Muscle of arm (tissue), 14 donors: ENCODE results near the gene SDK2. TPM values are rescaled to one million over a fixed set of nuclear protein-coding genes. Genes with fewer than 3 reads are reported as not detected.

Experiments used
- DNase-seq: peaks from one replicate; pipeline ENCODE4 v3.0.0-alpha.2; 2013
- long read RNA-seq, 11 donors: transcript quantifications; one replicate each; lab custom pipeline, GENCODE V29; 2026
- polyA plus RNA-seq, 12 donors: library from polyadenylated mRNA; unstranded; fragments of 120-200 nt; gene quantifications; one replicate each; pipeline ENCODE4 v1.2.1, GENCODE V29; 2013; ENCODE audit not compliant: insufficient read length in 12 of 12

The SDK2 gene, protein sequence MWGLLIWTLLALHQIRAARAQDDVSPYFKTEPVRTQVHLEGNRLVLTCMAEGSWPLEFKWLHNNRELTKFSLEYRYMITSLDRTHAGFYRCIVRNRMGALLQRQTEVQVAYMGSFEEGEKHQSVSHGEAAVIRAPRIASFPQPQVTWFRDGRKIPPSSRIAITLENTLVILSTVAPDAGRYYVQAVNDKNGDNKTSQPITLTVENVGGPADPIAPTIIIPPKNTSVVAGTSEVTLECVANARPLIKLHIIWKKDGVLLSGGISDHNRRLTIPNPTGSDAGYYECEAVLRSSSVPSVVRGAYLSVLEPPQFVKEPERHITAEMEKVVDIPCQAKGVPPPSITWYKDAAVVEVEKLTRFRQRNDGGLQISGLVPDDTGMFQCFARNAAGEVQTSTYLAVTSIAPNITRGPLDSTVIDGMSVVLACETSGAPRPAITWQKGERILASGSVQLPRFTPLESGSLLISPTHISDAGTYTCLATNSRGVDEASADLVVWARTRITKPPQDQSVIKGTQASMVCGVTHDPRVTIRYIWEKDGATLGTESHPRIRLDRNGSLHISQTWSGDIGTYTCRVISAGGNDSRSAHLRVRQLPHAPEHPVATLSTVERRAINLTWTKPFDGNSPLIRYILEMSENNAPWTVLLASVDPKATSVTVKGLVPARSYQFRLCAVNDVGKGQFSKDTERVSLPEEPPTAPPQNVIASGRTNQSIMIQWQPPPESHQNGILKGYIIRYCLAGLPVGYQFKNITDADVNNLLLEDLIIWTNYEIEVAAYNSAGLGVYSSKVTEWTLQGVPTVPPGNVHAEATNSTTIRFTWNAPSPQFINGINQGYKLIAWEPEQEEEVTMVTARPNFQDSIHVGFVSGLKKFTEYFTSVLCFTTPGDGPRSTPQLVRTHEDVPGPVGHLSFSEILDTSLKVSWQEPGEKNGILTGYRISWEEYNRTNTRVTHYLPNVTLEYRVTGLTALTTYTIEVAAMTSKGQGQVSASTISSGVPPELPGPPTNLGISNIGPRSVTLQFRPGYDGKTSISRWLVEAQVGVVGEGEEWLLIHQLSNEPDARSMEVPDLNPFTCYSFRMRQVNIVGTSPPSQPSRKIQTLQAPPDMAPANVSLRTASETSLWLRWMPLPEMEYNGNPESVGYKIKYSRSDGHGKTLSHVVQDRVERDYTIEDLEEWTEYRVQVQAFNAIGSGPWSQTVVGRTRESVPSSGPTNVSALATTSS (N-terminal part only)
- polyA plus RNA-seq = 10 to 100 TPM; 14.0 to 38.3 (median 28.7) TPM
- long read RNA-seq, donor 1 = 0 reads
- long read RNA-seq, donor 2 = 0 reads
- long read RNA-seq, donor 3 = 0 reads
- long read RNA-seq, donor 4 = 0 reads
- long read RNA-seq, donor 5, full-length matches to known transcripts = 1 of 1 reads
- long read RNA-seq, donor 5, partial matches to known transcripts = 0 of 1 reads
- long read RNA-seq, donor 5, other reads (novel, unspliced or antisense) = 0 of 1 reads
- long read RNA-seq, donor 6 = 0 reads
- long read RNA-seq, donor 7 = 0 reads
- long read RNA-seq, donor 8 = 0 reads
- long read RNA-seq, donor 9 = 0 reads
- long read RNA-seq, donor 10, full-length matches to known transcripts = 1 of 1 reads
- long read RNA-seq, donor 10, partial matches to known transcripts = 0 of 1 reads
- long read RNA-seq, donor 10, other reads (novel, unspliced or antisense) = 0 of 1 reads
- long read RNA-seq, donor 11 = 0 reads

DNA sequence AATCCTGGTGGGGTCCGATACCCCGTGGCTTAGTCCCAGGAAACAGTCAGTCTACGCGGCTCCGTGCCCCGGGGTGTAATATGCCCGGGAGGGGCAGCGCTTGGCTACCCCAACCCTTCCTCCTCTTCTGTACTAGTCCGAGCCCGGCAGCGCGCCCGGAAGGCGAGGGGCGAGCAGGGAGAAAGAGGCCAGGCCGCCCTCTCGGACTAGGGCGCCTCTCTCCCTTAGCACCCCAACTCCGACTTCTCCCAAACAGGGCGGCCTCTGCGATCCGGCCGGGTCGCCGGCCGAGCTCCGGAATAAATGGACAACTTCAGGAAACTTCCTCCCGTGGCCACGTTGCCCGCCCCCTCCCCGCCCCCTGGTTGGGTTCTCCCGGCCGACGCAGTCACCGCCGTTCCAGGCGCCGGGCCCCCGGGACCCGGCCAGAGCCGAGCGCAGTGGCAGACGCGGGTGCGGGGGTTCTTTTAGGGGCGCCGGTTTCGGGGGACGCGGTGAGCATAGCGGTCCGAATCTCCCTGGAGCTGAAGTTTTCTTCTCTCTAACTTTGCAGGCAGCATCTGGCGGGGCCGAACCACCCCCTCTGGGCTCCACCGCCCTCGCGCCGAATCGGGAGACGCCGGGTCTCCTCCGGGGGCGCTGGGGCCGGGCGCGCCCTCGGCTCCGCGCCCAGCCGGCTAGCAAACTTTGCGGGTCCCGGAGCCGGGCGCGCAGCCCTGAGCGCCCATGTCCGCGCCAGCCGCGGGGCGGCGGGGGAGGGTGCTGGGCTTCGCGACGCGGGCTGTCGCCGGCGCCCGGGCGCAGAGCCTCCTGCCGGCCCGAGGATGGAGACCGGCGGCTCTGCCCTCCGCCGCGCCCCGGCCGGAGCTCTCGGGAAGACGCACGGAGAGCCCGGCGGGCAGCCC is at the start of gene SDK2:
Gene SDK2 (minus strand): TSS at position 301 of the 905 bp plus-strand sequence. CDS start 357 bp downstream, outside the sequence.
- DNase-seq = peak; percentile 34

DNA sequence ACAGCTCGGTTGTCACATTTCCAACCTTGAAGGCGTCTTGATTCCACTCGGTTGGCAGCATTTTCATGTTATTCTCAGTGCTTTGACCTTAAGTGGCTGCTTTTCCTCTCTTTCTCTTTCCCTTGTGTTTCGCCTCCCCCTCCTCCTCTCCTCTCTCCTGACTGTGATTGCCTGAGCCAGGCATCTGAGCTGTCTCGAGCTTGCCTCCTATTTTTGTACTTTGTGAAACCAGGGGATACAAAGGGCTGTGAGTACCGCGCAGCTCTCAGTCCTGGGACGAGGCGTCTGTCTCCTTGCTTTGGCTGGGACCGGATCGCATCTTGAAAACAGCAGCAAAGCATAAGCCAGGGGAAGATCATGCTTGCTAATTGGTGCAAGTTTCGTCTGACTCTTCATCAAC is 48.8 kb upstream of the SDK2 start:
- DNase-seq = no peak

DNA sequence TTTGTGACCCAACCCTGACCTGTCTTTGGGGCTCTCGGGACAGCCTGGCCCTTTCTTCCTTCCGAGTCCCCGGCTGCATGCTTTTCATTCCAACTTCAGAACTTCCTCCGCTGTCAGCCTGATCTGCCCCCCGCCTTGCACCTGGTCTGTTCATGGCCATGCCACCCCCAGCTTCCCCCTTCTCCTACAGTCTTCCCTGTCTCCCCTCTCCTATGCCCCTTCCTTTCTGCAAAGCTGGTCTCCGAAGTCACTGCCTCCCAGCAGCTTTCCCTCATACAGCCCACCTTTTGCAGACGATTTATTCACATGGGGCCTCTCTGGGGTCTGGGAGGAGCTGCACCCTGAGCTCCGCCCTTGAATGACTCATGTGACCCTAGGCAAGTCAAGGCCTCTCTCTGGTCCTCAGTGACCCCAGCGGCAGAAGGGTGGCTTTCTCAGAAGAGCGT is 47.1 kb upstream of the SDK2 start:
- no peak for DNase-seq

DNA sequence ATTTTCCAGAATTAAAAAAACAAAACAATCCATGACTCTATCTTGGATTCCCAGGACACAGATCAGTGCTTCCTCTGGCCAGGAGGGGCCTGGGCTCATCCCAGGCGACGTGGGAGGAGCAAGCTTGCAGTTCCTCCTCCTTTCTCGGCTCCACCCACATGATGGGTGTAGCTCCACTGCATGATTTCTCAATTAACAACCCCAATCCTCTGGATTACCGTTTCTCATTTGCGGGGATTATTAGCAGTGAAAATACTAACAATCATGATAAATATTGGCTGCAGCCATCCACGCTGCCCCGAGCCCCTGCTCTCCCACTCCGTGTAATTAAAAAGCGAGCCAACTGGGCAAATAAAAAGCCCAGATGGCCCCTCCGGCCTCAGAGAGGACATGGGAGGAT is 46.4 kb upstream of the SDK2 start:
- no peak for DNase-seq

DNA sequence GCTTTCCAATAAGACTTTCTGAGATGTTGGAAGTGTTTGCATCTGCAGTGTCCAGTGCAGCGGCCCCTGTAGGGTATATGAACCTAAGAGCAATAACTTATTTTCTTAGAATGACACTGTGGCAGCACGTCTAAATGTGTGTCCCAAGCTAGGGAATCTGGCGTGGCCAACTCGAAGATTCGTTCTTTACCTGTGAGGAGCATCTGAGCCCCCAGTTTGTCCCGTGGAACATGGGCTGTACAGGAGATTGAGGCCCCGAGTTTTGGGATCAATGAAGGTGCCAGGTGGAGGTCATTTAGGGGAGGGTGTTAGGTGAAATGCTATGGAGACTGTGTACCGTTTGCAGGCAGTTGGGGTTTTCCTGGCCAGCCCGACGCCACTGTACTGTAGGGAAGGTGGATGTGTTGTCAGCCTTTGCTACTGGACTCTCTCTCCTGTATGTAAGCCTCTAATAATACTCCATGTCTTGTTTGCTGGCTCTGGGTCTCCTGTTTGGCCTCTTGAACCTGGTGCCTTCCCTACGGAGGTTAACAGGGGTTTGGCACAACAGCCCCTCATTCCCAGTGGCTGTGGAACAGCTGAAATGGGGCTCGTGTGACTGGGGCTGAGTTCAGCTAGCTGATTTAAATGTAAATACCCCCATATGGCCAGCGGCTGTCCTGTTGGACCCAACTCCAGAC is 45.5 kb upstream of the SDK2 start:
- DNase-seq = no peak

DNA sequence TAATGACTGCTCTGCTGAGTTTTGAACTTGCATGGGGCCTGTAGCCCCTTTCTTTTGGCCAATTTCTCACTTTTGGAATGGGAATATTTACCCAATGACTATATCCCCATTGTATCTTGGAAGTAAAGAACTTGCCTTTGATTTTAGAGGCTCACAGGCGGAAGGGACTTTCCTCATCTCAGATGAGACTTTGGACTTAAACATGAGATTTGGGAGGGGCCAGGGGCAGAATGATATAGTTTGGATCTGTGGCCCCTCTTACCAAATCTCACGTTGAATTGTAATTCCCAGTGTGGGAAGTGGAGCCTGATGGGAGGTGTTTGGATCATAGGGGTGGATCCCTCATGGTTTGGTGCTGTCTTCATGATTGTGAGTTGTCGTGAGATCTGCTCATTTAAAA is 42.7 kb upstream of the SDK2 start:
- DNase-seq = no peak

DNA sequence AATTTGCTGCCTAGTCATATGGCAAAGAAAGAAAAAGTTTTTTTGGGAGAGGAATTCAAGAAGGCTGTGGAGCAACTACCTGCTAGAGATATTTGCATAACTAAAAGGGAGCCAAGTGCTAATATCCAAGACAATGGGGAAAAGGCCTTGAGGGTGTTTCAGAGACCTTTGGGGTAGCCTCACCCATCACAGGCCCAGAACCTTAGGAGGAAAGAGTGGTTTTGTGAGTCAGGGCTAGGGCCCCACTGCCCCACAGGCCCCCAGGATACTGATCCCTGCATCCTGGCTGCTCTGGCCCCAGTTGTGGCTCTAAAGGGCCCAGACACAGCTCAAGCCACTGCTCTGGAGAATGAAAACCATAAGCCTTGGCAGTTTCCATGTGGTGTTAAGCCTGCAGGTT is 41.9 kb upstream of the SDK2 start:
- no peak for DNase-seq

DNA sequence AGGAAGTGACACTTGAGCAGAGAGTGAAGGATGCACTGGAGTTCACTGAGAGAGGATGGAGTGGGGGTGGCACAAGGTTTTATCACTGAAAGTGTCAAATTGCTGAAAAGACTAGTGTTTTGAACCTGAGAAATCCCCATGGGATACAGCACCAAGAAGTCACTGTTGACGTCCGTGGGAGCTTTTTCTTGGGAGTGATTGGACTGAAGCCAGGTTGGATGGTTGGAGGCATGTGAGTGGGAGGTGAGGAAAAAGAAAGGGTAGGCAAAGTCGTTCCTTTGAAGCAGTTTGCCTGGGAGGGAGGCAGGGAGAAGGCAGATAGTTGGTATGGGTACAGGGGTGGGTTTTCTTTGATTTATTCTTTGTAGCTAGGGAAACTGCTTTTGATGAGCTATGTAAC is 39.9 kb upstream of the SDK2 start:
- no peak for DNase-seq

DNA sequence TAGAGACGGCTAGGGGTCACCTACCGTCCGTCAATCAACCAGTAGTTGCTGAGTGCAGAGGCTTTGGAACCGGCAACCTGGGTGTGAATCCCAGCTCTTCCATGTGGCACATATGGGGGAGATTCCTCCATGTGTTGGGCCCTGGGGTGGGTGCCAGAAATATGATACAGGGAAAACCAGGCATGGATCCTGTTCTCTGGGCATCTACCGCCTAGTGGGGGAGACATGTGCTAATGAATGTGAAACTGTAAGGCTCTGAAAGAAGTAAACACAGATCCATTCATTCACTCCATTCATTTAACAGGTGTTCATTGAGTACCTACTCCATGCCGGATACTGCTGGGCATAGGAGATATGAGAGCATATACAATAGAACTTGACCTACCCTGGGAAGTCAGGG is 39.5 kb upstream of the SDK2 start:
- no peak for DNase-seq

DNA sequence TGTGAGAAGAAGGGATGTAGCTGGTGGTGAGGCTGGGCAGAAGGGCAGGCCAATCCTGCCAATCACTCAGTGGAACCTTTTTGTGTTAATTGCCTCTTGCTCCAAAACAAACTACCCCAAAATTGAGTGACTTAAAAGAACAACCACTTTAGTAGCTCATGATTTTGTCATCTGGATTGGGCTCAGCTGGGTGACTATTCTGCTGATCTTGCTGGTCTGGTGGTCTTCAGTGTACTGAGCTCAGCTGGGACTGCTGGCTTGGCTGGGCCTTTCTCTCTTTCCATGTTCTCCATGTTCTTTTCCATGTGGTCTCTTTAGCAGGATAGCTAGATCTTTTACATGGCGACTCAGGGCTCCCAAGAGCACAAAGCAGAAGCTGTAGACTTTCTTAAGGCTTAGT is 37.7 kb upstream of the SDK2 start:
- DNase-seq = no peak

DNA sequence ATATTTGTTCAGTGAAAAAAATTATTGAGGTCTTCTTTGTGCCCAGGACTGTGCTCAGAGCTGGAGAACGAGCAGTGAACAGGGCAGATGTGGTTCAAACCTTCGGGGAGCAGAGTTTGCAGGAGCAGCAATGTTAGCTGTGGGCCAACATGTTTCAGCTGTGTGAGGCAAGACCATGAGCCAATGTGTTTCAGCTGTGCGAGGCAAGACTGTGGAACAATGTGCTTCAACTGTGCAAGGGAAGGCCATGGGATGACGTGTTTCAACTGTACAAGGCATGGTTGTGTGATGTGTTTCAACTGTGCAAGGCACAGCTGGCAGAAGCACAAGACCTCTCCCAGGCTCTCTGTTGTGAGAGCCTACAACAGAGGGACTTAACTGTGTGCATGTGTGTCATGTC is 35.2 kb upstream of the SDK2 start:
- no peak for DNase-seq

DNA sequence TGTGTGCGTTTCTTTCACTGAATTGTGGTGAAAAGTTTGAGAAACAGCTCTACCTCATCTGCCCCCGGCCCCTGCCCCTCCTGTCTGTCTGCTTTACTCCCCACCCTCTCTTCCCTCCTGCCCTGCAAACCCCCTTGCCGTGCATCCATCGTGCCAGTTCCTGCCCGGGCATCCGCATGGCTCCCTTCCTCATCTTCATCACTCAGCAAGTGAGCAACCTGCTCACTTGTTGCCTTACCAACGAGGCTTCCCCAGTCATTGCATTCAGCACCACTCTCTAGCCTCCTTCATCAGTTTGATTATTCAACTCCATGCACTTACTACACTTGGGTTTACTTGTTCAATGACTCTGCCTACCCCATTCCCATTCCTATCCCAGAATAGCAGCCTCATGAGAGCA is 34.8 kb upstream of the SDK2 start:
- no peak for DNase-seq

DNA sequence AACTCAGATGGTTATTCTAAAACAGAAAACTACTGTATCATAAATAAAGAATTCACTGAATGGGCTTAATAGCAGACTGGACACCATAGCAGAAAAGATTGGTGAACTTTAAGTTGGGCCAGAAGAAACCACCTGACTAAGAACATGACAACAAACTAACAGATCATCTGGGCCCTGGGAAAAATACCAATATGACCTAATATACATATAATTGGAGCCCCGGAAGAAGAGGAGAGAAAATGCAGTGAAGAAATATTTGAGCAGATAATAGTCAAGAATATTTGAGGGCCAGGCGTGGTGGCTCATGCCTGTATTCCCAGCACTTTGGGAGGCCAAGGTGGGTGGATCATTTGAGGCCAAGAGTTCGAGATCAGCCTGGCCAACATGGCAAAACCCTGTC is 25.5 kb upstream of the SDK2 start:
- no peak for DNase-seq

DNA sequence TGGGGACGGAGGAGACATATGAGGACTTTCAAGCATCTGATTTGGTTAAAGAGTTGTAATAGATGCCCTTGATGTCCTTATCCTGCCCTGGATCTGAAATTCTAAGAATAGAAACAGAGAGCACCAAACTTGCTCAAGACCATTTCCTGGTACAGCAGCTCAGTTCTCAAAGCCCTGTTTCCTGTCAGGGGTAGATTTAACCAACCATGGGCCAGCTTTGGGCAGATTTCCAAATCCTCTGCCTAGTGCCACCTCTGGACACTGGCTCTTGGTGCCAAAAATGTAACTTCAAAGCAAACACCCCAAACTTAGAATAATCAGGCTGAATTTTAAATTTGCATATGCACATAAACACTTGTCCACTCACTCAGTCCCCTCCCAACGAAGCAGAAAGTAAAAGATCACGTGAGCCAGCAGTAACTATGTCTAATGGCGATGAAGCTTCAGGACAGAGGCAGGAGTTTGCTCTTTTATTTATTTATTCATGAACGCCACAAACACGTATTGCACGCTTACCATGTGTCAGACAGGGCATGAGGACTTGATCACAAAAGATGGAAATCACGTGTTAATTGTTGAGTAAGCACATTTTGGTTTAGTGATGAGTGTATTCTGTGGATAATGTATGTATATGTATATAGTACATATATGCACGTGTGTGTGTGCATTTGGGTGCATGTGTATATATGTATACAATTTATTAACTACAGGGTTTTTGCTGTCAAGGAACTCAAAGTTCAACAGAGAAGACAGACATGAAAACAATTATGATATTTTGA is 23.1 kb upstream of the SDK2 start:
- no peak for DNase-seq

DNA sequence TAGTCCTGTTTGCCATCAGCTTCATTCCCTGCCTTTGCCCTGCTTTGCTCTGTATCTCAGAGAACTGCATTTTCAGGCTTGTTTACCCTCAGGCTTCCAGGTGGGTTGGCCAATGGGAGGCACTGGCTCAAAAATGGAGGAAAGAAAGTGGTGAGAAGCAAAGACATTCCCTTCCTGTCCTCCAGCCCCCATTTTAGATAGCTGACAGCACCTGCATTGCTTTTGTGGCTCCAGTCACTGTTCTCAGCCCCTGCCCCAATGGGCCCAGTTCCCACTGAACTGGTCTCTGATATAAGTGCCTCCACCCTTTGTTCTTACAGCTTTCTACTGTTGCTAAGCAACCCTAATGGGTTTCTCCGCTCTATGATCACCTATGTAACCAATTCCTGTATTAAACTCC is 19.4 kb upstream of the SDK2 start:
- no peak for DNase-seq

DNA sequence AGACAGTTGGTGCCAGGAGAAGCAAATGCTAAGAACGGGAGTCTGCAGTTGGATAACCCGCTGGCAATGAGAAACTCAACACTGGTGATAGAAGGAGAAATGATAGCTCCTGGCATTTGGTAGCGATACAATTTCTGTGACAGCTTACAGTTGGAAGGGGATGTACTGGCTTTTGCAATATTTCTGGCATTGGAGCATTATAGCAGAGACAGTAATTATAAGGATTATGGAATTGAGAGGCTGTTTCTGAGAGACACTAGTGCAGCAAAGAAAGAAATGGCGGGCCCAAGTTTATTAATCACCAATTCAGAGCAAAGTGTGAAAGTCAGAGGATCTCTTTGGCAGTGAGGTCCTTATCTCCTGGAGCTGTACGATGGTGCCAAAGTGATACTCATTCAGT is 16.1 kb upstream of the SDK2 start:
- no peak for DNase-seq

DNA sequence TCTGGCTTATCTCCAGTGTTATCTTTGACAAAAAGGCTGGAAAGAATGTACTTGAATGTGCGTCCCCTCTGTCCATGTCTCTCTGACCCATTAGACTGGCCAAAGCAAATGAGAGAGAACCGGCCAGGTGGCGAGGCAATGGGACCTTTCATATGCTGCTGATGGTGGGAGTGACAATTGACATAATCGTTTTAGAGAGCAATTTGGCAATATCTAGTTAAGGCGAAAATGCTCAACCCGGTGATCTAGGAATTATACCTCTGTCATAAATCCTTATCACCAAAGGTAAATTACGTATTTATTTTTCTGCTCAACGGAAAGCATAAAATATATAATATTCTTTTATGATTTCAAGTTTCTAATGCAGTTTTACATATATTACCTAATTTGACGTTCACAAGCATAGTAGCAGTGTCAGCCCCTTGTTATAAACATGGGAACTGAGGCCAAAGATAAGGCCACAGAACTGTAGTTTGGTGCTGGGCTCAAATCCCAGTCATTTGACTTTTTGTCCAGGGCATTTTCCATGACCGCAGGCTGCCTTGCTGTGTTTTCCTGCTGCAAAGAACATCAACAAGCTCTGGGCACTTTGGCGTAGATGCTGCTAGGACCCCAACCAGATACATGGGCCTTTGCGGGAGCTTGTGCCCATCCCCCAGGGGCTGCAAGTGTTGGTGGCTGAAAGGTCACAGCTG is 14.7 kb upstream of the SDK2 start:
- no peak for DNase-seq
